ENCODE measurements around the gene RPL22L1. TPM values are rescaled to one million over a fixed set of nuclear protein-coding genes. Genes with fewer than 3 reads are reported as not detected.
"Not testable (repeated sequence)": the region's sequence is repeated elsewhere in the genome, so short reads cannot be mapped to it uniquely, and the experiment has no call there.

Gene RPL22L1
- polyA plus RNA-seq, 1 donor (not counting 4 experiments of a cell fraction or from before 2014, with no cell fraction given) = 277 TPM

DNA sequence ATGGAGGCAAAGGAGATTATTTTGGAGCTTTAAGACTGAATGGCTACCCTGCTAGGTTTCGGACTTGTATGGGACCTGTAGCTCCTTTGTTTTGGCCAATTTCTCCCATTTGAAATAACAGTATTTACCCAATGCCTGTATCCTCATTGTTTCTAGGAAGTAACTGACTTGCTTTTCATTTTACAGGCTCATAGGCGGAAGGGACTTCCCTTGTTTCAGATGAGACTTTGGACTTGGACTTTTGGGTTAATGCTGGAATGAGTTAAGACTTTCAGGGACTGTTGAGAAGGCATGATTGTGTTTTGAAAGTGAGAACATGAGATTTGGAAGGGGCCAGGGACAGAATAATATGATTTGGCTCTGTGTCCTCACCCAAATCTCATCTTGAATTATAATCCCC is 28.0 kb upstream of the RPL22L1 start:
- no peak overlapping the region for H3K4me3 ChIP-seq (ENCODE audit: control insufficient read depth in 2 of 3, extremely low read depth in 1 of 3, insufficient read depth in 2 of 3, low read depth in 1 of 3, low read length in 3 of 3)
- no peaks in the 10 kb centered on the region for H3K27me3 ChIP-seq (ENCODE audit: control insufficient read depth, extremely low read depth, insufficient read depth, low read length)
- no peak for DNase-seq (ENCODE audit: low read depth, low spot score)
- H3K9me1 ChIP-seq (ENCODE audit: control insufficient read depth, extremely low read depth, insufficient read depth, low read length) = no peaks in the 10 kb centered on the region
- no peak overlapping the region for H3K4me2 ChIP-seq (ENCODE audit: control insufficient read depth, extremely low read depth, insufficient read depth, low read depth, low read length)
- H3K9me3 ChIP-seq (ENCODE audit: control insufficient read depth, low read depth, low read length) = no peaks in the 10 kb centered on the region
- no peak overlapping the region for H3K9ac ChIP-seq (ENCODE audit: control insufficient read depth, extremely low read depth, insufficient read depth, low read length)
- TF ChIP-seq, protein P1, sequence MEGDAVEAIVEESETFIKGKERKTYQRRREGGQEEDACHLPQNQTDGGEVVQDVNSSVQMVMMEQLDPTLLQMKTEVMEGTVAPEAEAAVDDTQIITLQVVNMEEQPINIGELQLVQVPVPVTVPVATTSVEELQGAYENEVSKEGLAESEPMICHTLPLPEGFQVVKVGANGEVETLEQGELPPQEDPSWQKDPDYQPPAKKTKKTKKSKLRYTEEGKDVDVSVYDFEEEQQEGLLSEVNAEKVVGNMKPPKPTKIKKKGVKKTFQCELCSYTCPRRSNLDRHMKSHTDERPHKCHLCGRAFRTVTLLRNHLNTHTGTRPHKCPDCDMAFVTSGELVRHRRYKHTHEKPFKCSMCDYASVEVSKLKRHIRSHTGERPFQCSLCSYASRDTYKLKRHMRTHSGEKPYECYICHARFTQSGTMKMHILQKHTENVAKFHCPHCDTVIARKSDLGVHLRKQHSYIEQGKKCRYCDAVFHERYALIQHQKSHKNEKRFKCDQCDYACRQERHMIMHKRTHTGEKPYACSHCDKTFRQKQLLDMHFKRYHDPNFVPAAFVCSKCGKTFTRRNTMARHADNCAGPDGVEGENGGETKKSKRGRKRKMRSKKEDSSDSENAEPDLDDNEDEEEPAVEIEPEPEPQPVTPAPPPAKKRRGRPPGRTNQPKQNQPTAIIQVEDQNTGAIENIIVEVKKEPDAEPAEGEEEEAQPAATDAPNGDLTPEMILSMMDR (optimal IDR thresholded peaks at IDR 0.05 in 1 of 3, IDR thresholded peaks at IDR 0.05 in 1 of 3, conservative IDR thresholded peaks at IDR 0.05 in 1 of 3; ENCODE audit: extremely low read depth in 1 of 3, insufficient read depth in 2 of 3, low read length in 3 of 3) = no peak
- TF ChIP-seq EZH2 (IDR thresholded peaks at IDR 0.05; ENCODE audit: low read length) = no peak
- peaks cover 0 to 2% of the 10 kb centered on the region in 2 experiments for H3K36me3 ChIP-seq (ENCODE audit: control insufficient read depth in 2 of 2, extremely low read depth in 1 of 2, insufficient read depth in 2 of 2, low read length in 2 of 2)
- no peak for FAIRE-seq
- no peaks in the 10 kb centered on the region for H3K79me2 ChIP-seq (ENCODE audit: control insufficient read depth, insufficient read depth, low read length)
- H3K27ac ChIP-seq (ENCODE audit: control insufficient read depth, insufficient read depth, low read length) = no peak overlapping the region
- dilution Hi-C loops (cut with MboI; ENCODE audit: extremely low pct_ligation_motif_present, low sequenced_read_pairs) = no loop called here
- no peaks in the 10 kb centered on the region for H4K20me1 ChIP-seq (ENCODE audit: control insufficient read depth, extremely low read depth, insufficient read depth, low read length)
- H3K4me1 ChIP-seq (ENCODE audit: control insufficient read depth, extremely low read depth, insufficient read depth, low read length) = peaks cover 3% of the 10 kb centered on the region
- H2AFZ ChIP-seq (ENCODE audit: control insufficient read depth, low read length) = no peak overlapping the region

DNA sequence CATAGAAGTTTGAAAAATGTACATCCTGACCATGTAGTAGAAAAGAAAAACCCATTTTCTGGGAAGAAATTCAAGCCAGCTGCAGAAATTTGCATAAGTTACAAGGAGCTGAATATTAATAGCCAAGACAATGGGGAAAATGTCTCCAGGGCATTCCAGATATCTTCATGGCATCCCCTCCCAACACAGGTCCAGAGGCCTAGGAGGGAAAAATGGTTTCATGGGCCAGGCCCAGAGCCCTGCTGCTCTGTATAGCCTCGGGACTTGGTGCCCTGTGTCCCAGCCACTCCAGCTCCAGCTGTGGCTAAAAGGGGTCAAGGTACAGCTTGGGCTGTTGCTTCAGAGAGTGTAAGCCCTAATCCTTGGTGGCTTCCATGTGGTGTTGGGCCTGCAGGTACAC is 27.2 kb upstream of the RPL22L1 start:
- H3K36me3 ChIP-seq (ENCODE audit: control insufficient read depth in 2 of 2, extremely low read depth in 1 of 2, insufficient read depth in 2 of 2, low read length in 2 of 2); DNase-seq (ENCODE audit: low read depth, low spot score); H3K9me3 ChIP-seq (ENCODE audit: control insufficient read depth, low read depth, low read length); H3K4me3 ChIP-seq (ENCODE audit: control insufficient read depth in 2 of 3, extremely low read depth in 1 of 3, insufficient read depth in 2 of 3, low read depth in 1 of 3, low read length in 3 of 3); H3K27ac ChIP-seq (ENCODE audit: control insufficient read depth, insufficient read depth, low read length); H3K4me2 ChIP-seq (ENCODE audit: control insufficient read depth, extremely low read depth, insufficient read depth, low read depth, low read length); FAIRE-seq; H3K4me1 ChIP-seq (ENCODE audit: control insufficient read depth, extremely low read depth, insufficient read depth, low read length); H3K9me1 ChIP-seq (ENCODE audit: control insufficient read depth, extremely low read depth, insufficient read depth, low read length); H4K20me1 ChIP-seq (ENCODE audit: control insufficient read depth, extremely low read depth, insufficient read depth, low read length); dilution Hi-C loops (cut with MboI; ENCODE audit: extremely low pct_ligation_motif_present, low sequenced_read_pairs); H3K27me3 ChIP-seq (ENCODE audit: control insufficient read depth, extremely low read depth, insufficient read depth, low read length); H3K9ac ChIP-seq (ENCODE audit: control insufficient read depth, extremely low read depth, insufficient read depth, low read length); H3K79me2 ChIP-seq (ENCODE audit: control insufficient read depth, insufficient read depth, low read length); H2AFZ ChIP-seq (ENCODE audit: control insufficient read depth, low read length): not testable (repeated sequence)

DNA sequence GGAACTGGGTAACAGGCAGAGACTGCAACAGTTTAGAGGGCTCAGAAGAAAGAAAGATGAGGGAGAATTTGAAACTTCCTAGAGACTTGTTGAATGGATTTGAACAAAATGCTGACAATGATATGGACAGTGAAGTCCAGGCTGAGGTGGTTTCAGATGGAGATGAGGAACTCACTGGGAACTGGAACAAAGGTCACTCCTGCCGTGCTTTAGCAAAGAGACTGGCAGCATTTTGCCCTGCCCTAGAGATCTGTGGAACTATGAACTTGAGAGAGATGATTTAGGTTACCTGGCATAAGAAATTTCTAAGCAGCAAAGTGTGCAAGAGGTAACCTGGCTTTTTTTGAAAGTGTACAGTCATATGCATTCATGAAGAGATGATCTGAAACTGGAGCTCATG is 26.8 kb upstream of the RPL22L1 start:
- TF ChIP-seq, protein P1 (optimal IDR thresholded peaks at IDR 0.05 in 1 of 3, IDR thresholded peaks at IDR 0.05 in 1 of 3, conservative IDR thresholded peaks at IDR 0.05 in 1 of 3; ENCODE audit: extremely low read depth in 1 of 3, insufficient read depth in 2 of 3, low read length in 3 of 3) = no peak
- Histone ChIP-seq H2AFZ (ENCODE audit: control insufficient read depth, low read length) (no peak overlapping the region), H3K79me2 (ENCODE audit: control insufficient read depth, insufficient read depth, low read length) (no peaks in the 10 kb centered on the region), H3K4me3 (ENCODE audit: control insufficient read depth in 2 of 3, extremely low read depth in 1 of 3, insufficient read depth in 2 of 3, low read depth in 1 of 3, low read length in 3 of 3) (no peak overlapping the region), H3K4me2 (ENCODE audit: control insufficient read depth, extremely low read depth, insufficient read depth, low read depth, low read length) (no peak overlapping the region), H3K4me1 (ENCODE audit: control insufficient read depth, extremely low read depth, insufficient read depth, low read length) (peaks cover 3% of the 10 kb centered on the region), H3K9me3 (ENCODE audit: control insufficient read depth, low read depth, low read length) (no peaks in the 10 kb centered on the region), H3K36me3 (ENCODE audit: control insufficient read depth in 2 of 2, extremely low read depth in 1 of 2, insufficient read depth in 2 of 2, low read length in 2 of 2) (peaks cover 0 to 2% of the 10 kb centered on the region in 2 experiments), H3K9me1 (ENCODE audit: control insufficient read depth, extremely low read depth, insufficient read depth, low read length) (no peaks in the 10 kb centered on the region), H3K27ac (ENCODE audit: control insufficient read depth, insufficient read depth, low read length) (no peak overlapping the region), H3K9ac (ENCODE audit: control insufficient read depth, extremely low read depth, insufficient read depth, low read length) (no peak overlapping the region), H3K27me3 (ENCODE audit: control insufficient read depth, extremely low read depth, insufficient read depth, low read length) (no peaks in the 10 kb centered on the region), H4K20me1 (ENCODE audit: control insufficient read depth, extremely low read depth, insufficient read depth, low read length) (no peaks in the 10 kb centered on the region)
- DNase-seq (ENCODE audit: low read depth, low spot score) (no peak), FAIRE-seq (no peak)
- dilution Hi-C loops (cut with MboI; ENCODE audit: extremely low pct_ligation_motif_present, low sequenced_read_pairs) = no loop called here

DNA sequence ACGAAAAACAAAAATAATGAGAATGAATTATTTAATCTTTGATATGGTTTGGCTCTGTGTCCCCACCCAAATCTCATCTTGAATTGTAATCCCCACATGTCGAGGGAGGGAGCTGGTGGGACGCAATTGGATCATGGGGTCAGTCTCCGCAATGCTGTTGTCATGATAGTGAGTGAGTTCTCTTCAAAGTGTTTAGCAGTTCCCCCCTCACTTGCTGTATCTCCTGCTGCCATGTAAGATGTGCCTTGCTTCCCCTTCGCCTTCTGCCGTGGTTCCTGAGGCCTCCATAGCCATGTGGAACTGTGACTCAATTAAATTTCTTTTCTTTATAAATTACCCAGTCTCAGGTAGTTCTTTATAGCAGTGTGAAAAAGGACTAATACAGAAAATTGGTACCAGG is 26.3 kb upstream of the RPL22L1 start:
- H3K27me3 ChIP-seq (ENCODE audit: control insufficient read depth, extremely low read depth, insufficient read depth, low read length); H3K4me3 ChIP-seq (ENCODE audit: control insufficient read depth in 2 of 3, extremely low read depth in 1 of 3, insufficient read depth in 2 of 3, low read depth in 1 of 3, low read length in 3 of 3); H2AFZ ChIP-seq (ENCODE audit: control insufficient read depth, low read length); H3K9ac ChIP-seq (ENCODE audit: control insufficient read depth, extremely low read depth, insufficient read depth, low read length); H3K9me3 ChIP-seq (ENCODE audit: control insufficient read depth, low read depth, low read length); DNase-seq (ENCODE audit: low read depth, low spot score); FAIRE-seq; H3K9me1 ChIP-seq (ENCODE audit: control insufficient read depth, extremely low read depth, insufficient read depth, low read length); H4K20me1 ChIP-seq (ENCODE audit: control insufficient read depth, extremely low read depth, insufficient read depth, low read length); H3K4me1 ChIP-seq (ENCODE audit: control insufficient read depth, extremely low read depth, insufficient read depth, low read length); H3K36me3 ChIP-seq (ENCODE audit: control insufficient read depth in 2 of 2, extremely low read depth in 1 of 2, insufficient read depth in 2 of 2, low read length in 2 of 2); dilution Hi-C loops (cut with MboI; ENCODE audit: extremely low pct_ligation_motif_present, low sequenced_read_pairs); H3K4me2 ChIP-seq (ENCODE audit: control insufficient read depth, extremely low read depth, insufficient read depth, low read depth, low read length); H3K79me2 ChIP-seq (ENCODE audit: control insufficient read depth, insufficient read depth, low read length); H3K27ac ChIP-seq (ENCODE audit: control insufficient read depth, insufficient read depth, low read length): not testable (repeated sequence)
